ENCODE measurements around the gene SSBP4. TPM values are rescaled to one million over a fixed set of nuclear protein-coding genes. Genes with fewer than 3 reads are reported as not detected.

SSBP4 gene
- total and polyA plus RNA-seq, 9 of the 15 experiments (the other 6 are each of a cell fraction or from before 2014, with no cell fraction given), result 1.1 to 189 (median 39.0) TPM

- TF ChIP-seq SETDB1 (IDR thresholded peaks at IDR 0.05; ENCODE audit: low read length) (no peak), POLR2G (IDR thresholded peaks at IDR 0.05; ENCODE audit: low read depth, low read length) (no peak; the same call in 1 of the 2 replicates), TEAD4 (IDR thresholded peaks at IDR 0.05; ENCODE audit: low read length) (no peak; the same call in 1 of the 2 replicates), TEAD4 (CRISPR knock-in tag; IDR thresholded peaks at IDR 0.05; ENCODE audit: borderline replicate concordance) (peak; percentile 52; the same call in 1 of the 2 replicates), HINFP (tag; conservative IDR thresholded peaks at IDR 0.05; ENCODE audit: low read depth) (0 out of 2 replicates have a peak, but pooled peaks have one; percentile 28), POLR2H (tag; IDR thresholded peaks at IDR 0.05; ENCODE audit: low read depth) (no peak), UBTF (IDR thresholded peaks at IDR 0.05; ENCODE audit: borderline replicate concordance in 1 of 2, low read depth in 2 of 2, low read length in 2 of 2) (no peak), ZFP91 (CRISPR knock-in tag; IDR thresholded peaks at IDR 0.05) (no peak), ZNF609 (CRISPR knock-in tag; IDR thresholded peaks at IDR 0.05; ENCODE audit: borderline replicate concordance) (no peak), RB1 (IDR thresholded peaks at IDR 0.05; ENCODE audit: low read depth) (no peak), CEBPB (tag; IDR thresholded peaks at IDR 0.05) (no peak), HMG20B (CRISPR knock-in tag; IDR thresholded peaks at IDR 0.05) (no peak), USF1 (CRISPR knock-in tag; IDR thresholded peaks at IDR 0.05) (0 out of 2 replicates have a peak, but pooled peaks have one; percentile 6), PHF8 (IDR thresholded peaks at IDR 0.05; ENCODE audit: borderline replicate concordance, low read length) (no peak), ZNF644 (tag; IDR thresholded peaks at IDR 0.05; ENCODE audit: low read depth) (no peak)
Measured at GRCh38 chr19:18414504-18415177, 4.6 kb upstream of the SSBP4 start (continued).

Measured in K562 (cell line).